Right hindlimb (tissue), 1 donor: ENCODE results near the gene SPRED2.

Source experiments
- DNase-seq: peaks from one replicate; pipeline ENCODE4 v3.0.0-alpha.2; 2018

Gene SPRED2

DNA sequence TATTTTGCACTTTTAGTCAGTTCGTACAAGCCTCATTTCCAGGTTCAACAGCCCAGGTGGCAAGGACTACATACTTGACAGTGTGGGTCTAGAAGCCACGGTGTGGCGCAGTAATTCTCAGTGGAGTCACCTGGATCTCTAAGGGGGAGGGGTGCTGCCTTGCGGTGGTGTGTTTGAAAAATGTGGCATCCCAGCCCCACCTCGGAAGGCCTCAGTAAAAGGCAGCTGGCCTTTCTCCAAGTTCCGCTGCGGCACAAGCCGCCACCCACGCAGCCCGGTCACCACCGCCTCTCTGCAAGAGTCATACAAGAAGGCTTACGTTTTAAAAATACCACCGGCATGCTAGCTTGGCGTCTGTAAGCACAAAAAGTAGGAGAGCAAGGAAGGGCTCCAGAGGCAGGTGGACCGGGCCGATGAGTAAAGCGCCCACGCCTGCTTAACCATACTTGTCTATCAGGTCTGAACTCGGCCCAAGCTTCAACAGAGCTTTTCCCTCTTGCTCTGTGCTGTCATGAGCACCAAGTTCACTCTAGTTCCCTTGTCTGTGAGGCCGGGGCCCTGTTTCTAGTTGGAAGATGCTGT, 49.5 kb downstream of the SPRED2 start:
- peak; percentile 75 for DNase-seq

GRCh38 chr2:65382323-65382722, 50.1 kb downstream of the SPRED2 start:
- no peak for DNase-seq

DNA sequence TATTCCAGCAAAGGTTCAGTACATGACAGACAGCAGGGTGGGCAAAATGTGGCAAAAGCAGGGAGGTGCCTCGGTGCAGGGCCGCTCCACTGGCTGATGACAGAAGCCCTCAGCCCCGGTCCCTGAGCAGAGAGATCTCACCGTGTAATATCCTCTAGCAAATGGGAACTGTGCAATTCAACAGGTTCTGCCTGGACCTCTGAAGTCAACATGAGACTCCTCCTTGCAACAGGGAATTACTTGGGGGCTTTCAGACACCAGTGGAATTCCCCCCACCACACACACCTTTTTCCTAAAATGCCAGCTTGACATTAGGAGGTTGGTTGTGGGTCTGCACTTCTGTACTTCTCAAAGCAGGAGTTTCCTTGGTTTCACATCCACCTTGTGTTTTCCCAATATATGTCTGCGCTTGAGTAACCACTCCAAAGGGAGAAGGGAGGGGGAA, 50.8 kb downstream of the SPRED2 start:
- DNase-seq, result no peak

GRCh38 chr2:65380255-65380654, 52.1 kb downstream of the SPRED2 start:
- DNase-seq, result no peak

GRCh38 chr2:65379721-65380171, 52.7 kb downstream of the SPRED2 start:
- no peak for DNase-seq

GRCh38 chr2:65379223-65379622, 53.2 kb downstream of the SPRED2 start:
- no peak for DNase-seq

- no peak for DNase-seq
Observed at GRCh38 chr2:65378290-65378689, 54.1 kb downstream of the SPRED2 start.

GRCh38 chr2:65377556-65378192, 54.7 kb downstream of the SPRED2 start:
- no peak for DNase-seq

GRCh38 chr2:65375723-65376122, 56.7 kb downstream of the SPRED2 start:
- no peak for DNase-seq

- DNase-seq, result no peak
Observed at GRCh38 chr2:65374999-65375398, 57.4 kb downstream of the SPRED2 start.

DNA sequence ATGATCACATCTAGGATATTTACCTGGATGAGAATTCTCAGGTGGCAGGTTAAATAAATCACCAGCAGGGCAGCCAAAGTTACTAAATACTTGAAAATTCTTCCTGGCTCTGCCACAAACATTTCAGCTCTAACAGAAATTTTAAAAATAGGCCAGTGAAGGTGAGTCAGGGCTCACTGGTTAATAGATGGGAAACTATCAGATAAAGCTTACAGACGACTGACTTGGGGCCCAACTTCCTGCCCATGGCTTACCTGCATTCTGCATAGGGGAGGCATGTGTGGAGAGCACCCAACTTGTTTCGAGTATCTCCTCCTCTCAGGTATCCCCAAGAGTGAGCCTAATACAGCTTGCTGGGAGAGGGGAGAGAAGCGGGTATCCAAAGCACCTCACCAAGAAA, 57.8 kb downstream of the SPRED2 start:
- no peak for DNase-seq

DNA sequence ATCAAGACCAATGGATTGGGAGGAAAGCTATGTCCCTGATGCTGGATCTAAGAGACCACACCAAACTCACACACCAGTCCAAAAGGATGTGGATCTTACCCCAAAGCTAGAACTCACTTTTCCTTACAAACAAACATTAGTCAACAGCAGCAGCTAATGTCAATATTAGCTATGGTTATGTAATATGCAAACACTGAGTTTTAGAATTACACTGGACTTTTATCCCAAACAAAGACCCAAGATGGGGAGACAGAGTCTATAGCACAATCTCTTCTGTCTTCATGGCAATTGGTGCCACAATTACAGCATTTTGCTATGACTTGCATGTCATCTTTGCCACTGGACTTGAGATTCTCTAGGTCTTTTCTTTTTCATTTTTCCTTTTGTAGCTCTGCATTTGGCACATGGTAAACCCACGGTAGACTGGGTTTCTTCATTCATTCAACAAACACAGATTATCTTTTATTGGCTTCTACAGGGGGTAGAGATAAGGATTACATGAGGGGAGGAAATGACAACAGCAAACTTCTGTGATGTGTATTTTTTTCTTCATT, 59.0 kb downstream of the SPRED2 start:
- no peak for DNase-seq

DNA sequence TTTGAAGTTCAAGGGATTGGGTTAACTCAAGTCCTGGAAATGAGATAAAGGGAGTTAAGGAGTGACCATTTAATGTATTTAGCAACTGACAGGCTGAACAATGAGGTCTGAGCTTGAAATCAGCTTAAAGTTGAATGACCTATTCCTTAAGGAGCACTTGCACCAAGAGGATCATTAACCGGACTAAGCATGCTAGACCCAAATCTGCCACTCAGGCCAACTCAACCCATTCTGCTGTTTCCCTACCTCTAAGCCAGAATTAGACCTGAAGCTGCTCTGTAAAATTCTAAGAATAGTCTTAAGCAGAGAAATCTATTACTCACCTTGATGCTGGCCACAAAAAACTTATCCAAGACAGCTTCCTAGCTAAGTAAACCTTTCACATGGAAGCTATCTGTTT, 59.8 kb downstream of the SPRED2 start:
- DNase-seq, result no peak

DNA sequence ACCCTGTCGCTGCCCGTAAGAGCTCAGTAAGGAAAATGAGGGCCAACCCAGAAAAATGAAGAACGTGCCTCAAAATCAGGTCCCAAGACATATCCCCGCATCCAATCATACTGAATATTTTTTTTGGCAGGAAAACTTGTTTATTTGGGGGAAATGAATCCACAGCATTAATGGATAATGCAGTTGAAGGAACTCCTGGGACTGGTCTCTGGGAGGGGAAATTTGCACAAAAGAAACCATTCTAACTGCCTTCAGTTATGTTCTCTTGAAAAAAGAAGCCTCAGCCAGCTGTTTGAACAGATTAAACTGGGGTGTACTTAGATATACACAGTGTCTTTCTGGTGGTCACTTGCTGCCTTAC, 61.3 kb downstream of the SPRED2 start:
- no peak for DNase-seq

DNA sequence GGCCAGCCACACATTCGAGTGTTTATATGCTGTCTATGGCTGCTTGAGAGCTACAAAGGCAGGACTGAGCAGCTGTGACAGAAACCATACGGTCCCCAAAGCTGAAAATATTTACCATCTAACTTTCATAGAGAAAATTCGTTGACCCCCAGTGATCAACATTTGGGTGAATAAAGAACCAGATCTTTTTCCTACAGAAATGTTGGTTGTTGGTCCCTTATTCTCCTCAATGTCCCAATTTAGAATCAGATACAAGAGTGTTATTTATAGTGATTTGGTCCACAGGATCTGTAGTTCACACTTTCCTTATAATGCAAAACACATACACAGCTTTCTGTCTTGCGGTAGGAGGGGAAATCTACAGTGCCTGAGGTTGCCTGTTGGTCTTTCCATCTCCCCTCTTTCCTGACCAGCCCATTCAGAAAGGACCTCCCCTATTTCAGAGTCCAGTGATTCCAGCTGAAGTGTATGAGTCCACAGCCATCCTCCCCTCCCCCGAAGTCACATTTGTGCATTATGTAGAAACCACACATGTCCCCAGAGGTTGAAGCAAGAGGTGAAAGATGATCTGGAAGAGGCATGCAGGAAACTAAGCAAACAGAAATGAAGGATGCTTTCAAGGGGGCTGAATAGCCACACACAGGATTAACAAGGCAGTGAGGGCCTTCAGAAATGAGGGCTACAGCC, 61.9 kb downstream of the SPRED2 start:
- DNase-seq, result peak; percentile 80

DNA sequence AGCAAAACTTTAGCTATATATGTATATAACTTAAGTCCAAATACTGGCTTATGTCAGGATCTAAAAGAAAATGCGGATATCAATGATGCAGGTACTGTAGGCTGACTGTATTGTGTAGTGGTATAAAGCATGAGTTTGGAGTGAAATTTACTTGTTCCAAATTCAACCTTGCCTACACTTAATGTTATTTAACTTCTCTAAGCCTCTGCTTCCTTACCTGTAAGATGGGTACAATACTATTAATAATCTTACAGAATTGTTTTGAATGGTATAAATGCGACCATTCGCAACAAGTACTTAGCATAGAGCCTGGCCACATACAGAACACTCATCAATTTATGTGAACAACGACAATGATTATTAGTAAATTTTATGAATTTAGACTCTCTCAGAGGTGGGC, 62.4 kb downstream of the SPRED2 start:
- DNase-seq, result no peak

- no peak for DNase-seq
Observed at GRCh38 chr2:65369574-65369973, 62.8 kb downstream of the SPRED2 start.

GRCh38 chr2:65368468-65368867, 63.9 kb downstream of the SPRED2 start:
- no peak for DNase-seq

GRCh38 chr2:65367524-65367923, 64.9 kb downstream of the SPRED2 start:
- no peak for DNase-seq

- no peak for DNase-seq
Observed at GRCh38 chr2:65366595-65367125, 65.7 kb downstream of the SPRED2 start.

DNA sequence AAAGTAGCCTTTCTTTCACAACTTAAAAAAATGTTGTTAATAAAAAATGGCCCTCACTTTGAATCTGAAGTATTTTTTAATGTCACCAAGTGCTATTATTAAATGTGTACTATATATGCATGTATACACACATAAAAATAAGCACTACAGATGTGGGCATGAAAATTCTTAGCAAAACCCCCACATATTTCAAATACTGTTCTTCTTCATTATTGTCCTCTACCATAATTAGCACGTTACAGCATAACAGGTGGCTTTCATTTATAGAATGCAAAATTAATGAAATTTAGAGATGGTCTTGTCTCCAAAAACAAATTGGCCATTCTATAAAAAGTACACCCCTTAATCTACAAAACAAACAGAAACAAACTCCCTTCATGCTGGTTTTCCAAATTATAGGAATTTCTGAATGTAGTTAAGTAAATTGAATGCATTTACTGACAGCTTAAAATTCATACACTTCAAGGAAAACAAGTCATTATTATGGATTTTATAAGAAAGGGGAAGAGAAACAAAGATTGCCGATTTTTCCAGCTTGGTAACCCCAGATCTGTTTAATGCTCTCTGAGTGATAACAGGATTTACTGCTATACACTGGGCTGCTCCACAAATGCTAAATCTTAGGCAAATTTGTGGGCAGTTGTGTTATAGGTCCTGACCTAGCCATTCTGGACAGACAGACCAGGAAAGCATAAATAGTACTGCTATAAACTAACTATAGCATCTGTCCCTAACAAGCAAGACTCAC, 67.2 kb downstream of the SPRED2 start:
- no peak for DNase-seq

DNA sequence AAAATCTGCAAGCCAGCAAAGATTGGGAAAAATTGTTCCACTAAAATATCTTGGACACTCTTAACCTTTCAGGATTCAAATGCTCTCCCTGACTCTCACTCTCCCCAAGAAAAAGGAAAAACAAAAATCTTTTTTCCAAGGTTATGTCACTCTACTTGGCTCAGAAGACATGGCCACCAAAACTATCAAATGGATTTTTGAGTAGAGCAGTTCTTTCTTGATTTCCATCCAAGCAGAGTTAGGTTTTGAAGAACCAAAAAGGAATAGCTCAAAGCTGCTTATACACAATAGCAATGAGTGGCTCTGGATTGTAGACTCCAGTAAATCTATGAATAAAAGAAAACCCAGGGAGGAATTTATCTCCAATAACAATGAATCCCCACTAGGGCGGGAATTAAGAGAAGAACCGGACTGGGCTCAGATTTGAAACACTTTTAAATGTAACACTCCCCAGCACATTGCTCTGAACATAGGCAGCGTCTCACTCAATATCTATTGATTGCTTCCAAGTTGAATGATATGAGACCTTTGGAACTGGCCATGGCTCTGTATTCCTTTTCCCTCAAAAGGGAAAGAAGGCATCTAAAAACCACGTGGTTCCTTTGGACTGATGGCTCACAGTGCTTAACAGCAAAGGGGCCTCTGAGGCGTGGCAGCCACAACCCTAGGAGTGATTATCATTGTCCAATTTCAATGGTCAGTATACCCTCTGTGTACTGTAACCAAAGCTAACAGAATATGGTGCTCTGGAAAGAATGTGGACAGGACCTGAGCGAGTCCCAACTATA, 68.3 kb downstream of the SPRED2 start:
- no peak for DNase-seq
